K562 (cell line): ENCODE results near the gene HOXB4. TPM values are rescaled to one million over a fixed set of nuclear protein-coding genes. Genes with fewer than 3 reads are reported as not detected.

Experiments
- MAFK ChIP-seq: IDR thresholded peaks from 2 replicates; pipeline ENCODE4 v1.6.1; 2011; ENCODE audit warnings: low read length, improper control_type of control experiment
- MTA2 ChIP-seq: fragments of 450-650 bp; IDR thresholded peaks from 2 replicates; pipeline ENCODE4 v1.6.1; 2016; ENCODE audit warnings: low read depth
- RAD21 ChIP-seq, 2 experiments: fragments of 250-450 bp in 1 of 2; fragments of 450-650 bp in 1 of 2; sonication (Bioruptor Pico) in 1 of 2; formaldehyde crosslinking in 1 of 2; IDR thresholded peaks in 1 of 2; conservative IDR thresholded peaks in 1 of 2; 2 replicates each; pipeline versions ENCODE4 v1.4.0 to v1.8.0; 2020 to 2022; ENCODE audit warnings: mild to moderate bottlenecking in 2 of 2, moderate library complexity in 1 of 2
- TAF7 ChIP-seq: fragments of 450-650 bp; IDR thresholded peaks from 2 replicates; pipeline ENCODE4 v1.6.1; 2016; ENCODE audit warnings: missing genetic modification characterization, missing compliant biosample characterization
- ZNF212 ChIP-seq: fragments of 450-650 bp; formaldehyde crosslinking; IDR thresholded peaks from 2 replicates; pipeline ENCODE4 v1.4.0; 2020; ENCODE audit warnings: mild to moderate bottlenecking
- polyA plus RNA-seq, 8 experiments: library from polyadenylated mRNA; depleted of rRNA in 4 of 8; stranded (reverse) in 5 of 8; unstranded in 3 of 8; fragments of >200 nt; fragmentation: Nextera tagmentation in 2 of 8; fragmentation: Illumina TruSeq in 1 of 8; extraction: Ambion mirVana in 2 of 8; extraction: Trizol in 1 of 8; gene quantifications; 2 replicates each; pipeline versions ENCODE4 v1.2.1 to v1.2.3, GENCODE V29; 2011 to 2014; ENCODE audit warnings: inconsistent platforms in 1 of 8, missing spikeins in 1 of 8
- total RNA-seq, 7 experiments: library from RNA; depleted of rRNA in 6 of 7; stranded (reverse); fragments of >200 nt in 6 of 7; fragmentation: Illumina TruSeq in 2 of 7; extraction: Trizol in 2 of 7; gene quantifications; 2 replicates each; pipeline versions ENCODE4 v1.2.1 to v1.2.3, GENCODE V29; 2011 to 2021; ENCODE audit warnings: low replicate concordance in 1 of 7
- TF ChIP-seq, protein P1 (sequence below): fragments of 450-650 bp; IDR thresholded peaks from 2 replicates; pipeline ENCODE4 v1.6.1; 2016; ENCODE audit warnings: borderline replicate concordance
- TF ChIP-seq, protein P2 (sequence below): fragments of 250-450 bp; sonication (Bioruptor Pico); IDR thresholded peaks from 2 replicates; pipeline ENCODE4 v1.5.1; 2021; ENCODE audit warnings: mild to moderate bottlenecking
- TF ChIP-seq, protein P3 (sequence below): fragments of 250-450 bp; sonication (Bioruptor Pico); IDR thresholded peaks from 2 replicates; pipeline ENCODE4 v1.4.0; 2020; ENCODE audit warnings: mild to moderate bottlenecking
- TF ChIP-seq, protein P4 (sequence below): IDR thresholded peaks from 2 replicates; pipeline ENCODE4 v1.6.1; 2012; ENCODE audit warnings: low read depth, low read length, improper control_type of control experiment, borderline replicate concordance
- TF ChIP-seq, protein P5 (sequence below): fragments of 250-450 bp; sonication (Bioruptor Pico); IDR thresholded peaks from 2 replicates; pipeline ENCODE4 v1.4.0; 2020; ENCODE audit warnings: mild to moderate bottlenecking, moderate library complexity

The HOXB4 gene
- total and polyA plus RNA-seq, 9 of the 15 experiments (the other 6 are each of a cell fraction or from before 2014, with no cell fraction given) = 1.6 to 34.9 (median 14.9) TPM

DNA sequence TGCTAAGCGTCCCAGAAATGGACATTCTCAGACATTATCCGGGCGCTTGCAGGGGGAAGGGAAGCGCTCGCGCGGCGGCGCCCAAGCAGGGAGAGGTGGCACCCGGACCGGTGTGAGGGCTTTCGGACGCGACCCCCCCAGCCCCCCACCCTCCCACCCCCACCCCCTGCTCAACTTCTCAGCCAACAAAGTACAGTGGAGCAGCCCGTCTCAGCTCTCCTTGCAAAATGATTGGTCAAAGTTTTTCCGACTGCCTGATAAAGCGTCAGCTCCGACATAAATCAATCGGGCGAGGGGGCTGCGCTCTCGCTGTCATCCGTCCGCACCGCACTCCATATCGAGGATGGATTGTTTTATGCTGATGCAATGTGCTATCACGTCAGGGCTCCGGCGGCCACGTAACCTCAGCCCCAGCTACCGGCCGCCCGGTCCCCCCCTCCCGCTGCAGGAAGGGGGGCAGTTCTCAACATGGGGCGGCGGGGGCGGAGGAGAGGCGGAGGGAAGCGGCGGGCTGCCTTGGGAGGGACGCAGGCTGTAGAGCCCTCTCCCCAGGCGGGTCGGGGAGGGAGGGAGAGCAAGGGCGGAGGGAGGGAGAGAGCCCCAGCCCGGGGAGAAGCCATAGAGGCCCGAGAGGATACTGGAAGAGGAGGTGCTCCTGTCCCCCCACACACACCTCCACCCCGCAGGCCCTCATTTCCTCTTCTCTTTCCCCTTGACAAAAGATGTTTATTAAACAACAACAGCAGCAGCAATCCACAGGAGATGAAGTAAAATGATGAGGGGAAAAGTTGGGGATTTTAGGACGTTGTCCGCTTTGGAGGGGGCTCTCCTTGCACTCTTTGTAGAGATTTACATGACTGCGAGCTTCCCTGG is 48.3 kb upstream of the HOXB4 start, which contains the start of gene HOXB9 (continued):
- TF ChIP-seq, protein P1, sequence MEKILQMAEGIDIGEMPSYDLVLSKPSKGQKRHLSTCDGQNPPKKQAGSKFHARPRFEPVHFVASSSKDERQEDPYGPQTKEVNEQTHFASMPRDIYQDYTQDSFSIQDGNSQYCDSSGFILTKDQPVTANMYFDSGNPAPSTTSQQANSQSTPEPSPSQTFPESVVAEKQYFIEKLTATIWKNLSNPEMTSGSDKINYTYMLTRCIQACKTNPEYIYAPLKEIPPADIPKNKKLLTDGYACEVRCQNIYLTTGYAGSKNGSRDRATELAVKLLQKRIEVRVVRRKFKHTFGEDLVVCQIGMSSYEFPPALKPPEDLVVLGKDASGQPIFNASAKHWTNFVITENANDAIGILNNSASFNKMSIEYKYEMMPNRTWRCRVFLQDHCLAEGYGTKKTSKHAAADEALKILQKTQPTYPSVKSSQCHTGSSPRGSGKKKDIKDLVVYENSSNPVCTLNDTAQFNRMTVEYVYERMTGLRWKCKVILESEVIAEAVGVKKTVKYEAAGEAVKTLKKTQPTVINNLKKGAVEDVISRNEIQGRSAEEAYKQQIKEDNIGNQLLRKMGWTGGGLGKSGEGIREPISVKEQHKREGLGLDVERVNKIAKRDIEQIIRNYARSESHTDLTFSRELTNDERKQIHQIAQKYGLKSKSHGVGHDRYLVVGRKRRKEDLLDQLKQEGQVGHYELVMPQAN = 0 out of 2 replicates have a peak, but pooled peaks have one; percentile 39
- TF ChIP-seq, protein P2, sequence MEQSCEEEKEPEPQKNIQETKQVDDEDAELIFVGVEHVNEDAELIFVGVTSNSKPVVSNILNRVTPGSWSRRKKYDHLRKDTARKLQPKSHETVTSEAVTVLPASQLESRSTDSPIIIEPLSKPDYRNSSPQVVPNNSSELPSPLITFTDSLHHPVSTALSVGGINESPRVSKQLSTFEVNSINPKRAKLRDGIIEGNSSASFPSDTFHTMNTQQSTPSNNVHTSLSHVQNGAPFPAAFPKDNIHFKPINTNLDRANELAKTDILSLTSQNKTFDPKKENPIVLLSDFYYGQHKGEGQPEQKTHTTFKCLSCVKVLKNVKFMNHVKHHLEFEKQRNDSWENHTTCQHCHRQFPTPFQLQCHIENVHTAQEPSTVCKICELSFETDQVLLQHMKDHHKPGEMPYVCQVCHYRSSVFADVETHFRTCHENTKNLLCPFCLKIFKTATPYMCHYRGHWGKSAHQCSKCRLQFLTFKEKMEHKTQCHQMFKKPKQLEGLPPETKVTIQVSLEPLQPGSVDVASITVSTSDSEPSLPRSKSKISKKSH (CRISPR knock-in tag) = no peak
- TF ChIP-seq TAF7 (tag) (peak; percentile 12; the same call in 1 of the 2 replicates), ZNF212 (no peak), RAD21 (CRISPR knock-in tag; conservative IDR thresholded peaks at IDR 0.05 in 1 of 2, IDR thresholded peaks at IDR 0.05 in 1 of 2) (0 out of 4 replicates have a peak, but pooled peaks have one; percentile 1 to 7), MTA2 (peak; percentile 33; the same call in 1 of the 2 replicates), MAFK (peak; percentile 58; the same call in 1 of the 2 replicates)
- TF ChIP-seq, protein P3, sequence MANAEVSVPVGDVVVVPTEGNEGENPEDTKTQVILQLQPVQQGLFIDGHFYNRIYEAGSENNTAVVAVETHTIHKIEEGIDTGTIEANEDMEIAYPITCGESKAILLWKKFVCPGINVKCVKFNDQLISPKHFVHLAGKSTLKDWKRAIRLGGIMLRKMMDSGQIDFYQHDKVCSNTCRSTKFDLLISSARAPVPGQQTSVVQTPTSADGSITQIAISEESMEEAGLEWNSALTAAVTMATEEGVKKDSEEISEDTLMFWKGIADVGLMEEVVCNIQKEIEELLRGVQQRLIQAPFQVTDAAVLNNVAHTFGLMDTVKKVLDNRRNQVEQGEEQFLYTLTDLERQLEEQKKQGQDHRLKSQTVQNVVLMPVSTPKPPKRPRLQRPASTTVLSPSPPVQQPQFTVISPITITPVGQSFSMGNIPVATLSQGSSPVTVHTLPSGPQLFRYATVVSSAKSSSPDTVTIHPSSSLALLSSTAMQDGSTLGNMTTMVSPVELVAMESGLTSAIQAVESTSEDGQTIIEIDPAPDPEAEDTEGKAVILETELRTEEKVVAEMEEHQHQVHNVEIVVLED (CRISPR knock-in tag) = no peak; the same call in 1 of the 2 replicates
- TF ChIP-seq, protein P4, sequence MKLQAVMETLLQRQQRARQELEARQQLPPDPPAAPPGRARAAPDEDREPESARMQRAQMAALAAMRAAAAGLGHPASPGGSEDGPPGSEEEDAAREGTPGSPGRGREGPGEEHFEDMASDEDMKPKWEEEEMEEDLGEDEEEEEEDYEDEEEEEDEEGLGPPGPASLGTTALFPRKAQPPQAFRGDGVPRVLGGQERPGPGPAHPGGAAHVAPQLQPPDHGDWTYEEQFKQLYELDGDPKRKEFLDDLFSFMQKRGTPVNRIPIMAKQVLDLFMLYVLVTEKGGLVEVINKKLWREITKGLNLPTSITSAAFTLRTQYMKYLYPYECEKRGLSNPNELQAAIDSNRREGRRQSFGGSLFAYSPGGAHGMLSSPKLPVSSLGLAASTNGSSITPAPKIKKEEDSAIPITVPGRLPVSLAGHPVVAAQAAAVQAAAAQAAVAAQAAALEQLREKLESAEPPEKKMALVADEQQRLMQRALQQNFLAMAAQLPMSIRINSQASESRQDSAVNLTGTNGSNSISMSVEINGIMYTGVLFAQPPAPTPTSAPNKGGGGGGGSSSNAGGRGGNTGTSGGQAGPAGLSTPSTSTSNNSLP = peak; percentile 99
- TF ChIP-seq, protein P5, sequence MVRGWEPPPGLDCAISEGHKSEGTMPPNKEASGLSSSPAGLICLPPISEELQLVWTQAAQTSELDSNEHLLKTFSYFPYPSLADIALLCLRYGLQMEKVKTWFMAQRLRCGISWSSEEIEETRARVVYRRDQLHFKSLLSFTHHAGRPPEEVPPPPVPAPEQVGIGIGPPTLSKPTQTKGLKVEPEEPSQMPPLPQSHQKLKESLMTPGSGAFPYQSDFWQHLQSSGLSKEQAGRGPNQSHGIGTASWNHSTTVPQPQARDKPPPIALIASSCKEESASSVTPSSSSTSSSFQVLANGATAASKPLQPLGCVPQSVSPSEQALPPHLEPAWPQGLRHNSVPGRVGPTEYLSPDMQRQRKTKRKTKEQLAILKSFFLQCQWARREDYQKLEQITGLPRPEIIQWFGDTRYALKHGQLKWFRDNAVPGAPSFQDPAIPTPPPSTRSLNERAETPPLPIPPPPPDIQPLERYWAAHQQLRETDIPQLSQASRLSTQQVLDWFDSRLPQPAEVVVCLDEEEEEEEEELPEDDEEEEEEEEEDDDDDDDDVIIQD (CRISPR knock-in tag) = no peak
